Head of caudate nucleus (tissue), 42 donors: Measurements from ENCODE around the gene CCDC188.

ENCODE experiments used
- DNase-seq, 42 donors: peaks; one replicate each; pipeline versions ENCODE4 v3.0.0 to v3.0.0-alpha.2; 2020 to 2021; ENCODE audit warnings: mixed read lengths in 7 of 42
- intact Hi-C: fragments of 100-400 bp; cut with DNase I; formaldehyde crosslinking; loops from one replicate; pipeline ENCODE4 v1.15.0; 2022

The CCDC188 gene

DNA sequence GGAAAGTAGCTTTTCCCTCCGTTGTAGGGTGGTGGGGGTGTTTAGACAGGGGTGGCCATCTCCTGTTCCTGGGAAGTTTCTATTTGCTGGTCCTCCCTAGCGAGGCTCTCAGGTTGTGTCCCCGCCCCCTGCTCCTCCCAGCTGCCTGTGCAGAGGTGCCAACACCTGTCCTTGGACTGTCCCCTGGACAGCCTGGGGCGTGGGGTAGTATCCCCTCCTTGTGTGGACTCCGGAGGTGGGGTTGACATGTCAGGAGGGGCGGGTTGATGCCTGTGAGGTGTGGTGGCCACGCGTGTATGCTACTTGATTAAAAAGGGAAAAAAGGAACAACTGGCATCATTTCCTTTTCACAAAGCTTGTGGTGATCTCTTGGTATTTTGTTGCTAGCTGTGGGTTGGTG, 49.2 kb downstream of the CCDC188 start:
- no peak for DNase-seq
- intact Hi-C loops = no loop called here

DNA sequence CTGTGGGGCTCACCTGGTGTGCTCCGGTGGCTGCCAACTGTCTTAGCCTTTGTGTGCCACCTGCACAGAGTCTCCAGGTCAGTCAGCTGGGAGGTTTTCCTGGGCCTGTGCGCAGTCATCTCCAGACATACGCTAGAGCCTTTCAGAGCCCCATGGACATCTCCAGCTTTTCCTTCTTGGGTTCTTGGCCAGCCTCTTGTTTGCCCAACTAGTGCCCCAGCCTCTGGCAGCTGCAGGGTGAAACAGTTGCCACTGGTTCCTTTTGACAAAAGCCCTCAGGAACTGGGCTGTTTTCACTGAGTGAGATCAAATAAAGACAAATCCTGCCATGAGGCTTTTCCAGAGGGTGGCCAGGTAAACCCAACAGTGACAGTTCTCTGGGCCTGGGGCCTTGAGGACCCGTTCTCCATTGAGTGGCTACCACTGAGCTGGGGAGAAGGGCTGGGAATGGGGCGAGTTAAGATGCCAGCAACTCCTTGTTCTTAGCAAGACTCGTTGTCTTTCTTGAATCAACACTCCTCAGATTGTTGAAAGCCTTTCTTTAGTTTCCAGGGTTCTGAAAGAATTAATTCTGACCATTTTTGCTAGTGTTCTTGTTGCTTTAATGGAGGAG, 51.6 kb downstream of the CCDC188 start:
- DNase-seq = no peak

More for the DNA sequence above, 51.6 kb downstream of the CCDC188 start:
- intact Hi-C loops = no loop called here
